Measurements from ENCODE around the gene CGB5. TPM values are rescaled to one million over a fixed set of nuclear protein-coding genes. Genes with fewer than 3 reads are reported as not detected.
"Not testable (repeated sequence)": the region's sequence is repeated elsewhere in the genome, so short reads cannot be mapped to it uniquely, and the experiment has no call there.

CGB5 gene
- total RNA-seq, 1 experiment from 2014 or later = not detected

GRCh38 chr19:49074869-49075268 lies 31.2 kb downstream of the CGB5 start:
- in situ Hi-C loops (cut with HindIII; ENCODE audit: low sequenced_read_pairs) = not testable (repeated sequence)
- DNase-seq (ENCODE audit: low spot score) = peak; percentile 81

GRCh38 chr19:49080392-49080791 lies 36.7 kb downstream of the CGB5 start:
- DNase-seq (ENCODE audit: low spot score) = no peak
- in situ Hi-C loops (cut with HindIII; ENCODE audit: low sequenced_read_pairs) = no loop called here

GRCh38 chr19:49081273-49081672 lies 37.6 kb downstream of the CGB5 start:
- DNase-seq (ENCODE audit: low spot score) = no peak
- in situ Hi-C loops (cut with HindIII; ENCODE audit: low sequenced_read_pairs) = no loop called here

DNA sequence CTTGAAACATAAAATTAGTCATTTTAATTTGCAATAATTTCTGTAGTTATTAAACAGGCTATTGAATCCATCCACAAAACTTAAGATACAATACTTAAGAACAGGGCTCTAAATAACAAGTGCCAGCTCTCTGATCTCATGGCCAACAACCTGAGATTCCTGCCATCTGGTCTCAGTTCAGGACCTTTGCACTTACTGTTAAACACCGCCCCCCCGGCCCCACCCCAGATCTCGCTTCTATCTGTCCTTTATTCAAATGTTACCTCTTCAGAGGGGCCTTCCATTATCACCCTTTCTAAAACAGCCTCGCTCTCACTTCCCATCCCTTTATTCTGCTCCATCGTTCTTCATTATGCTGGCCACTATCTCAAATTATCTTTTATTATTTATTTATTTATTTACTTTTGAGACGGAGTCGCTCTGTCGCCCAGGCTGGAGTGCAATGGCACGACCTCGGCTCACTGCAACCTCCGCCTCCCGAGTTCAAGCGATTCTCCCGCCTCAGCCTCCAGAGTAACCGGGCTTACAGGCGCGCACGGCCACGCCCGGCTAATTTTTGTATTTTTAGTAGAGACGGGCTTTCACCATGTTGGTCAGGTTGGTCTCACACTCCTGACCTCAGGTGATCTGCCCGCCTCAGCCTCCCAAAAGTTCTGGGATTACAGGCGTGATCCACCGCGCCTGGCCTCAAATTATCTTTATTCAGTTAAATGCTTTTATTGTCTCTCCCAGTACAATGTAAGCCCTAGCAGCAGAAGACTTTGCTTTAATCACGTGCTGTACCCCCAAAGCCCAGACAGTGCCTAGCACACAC lies 40.8 kb downstream of the CGB5 start:
- DNase-seq (ENCODE audit: low spot score) = no peak
- in situ Hi-C loops (cut with HindIII; ENCODE audit: low sequenced_read_pairs) = no loop called here

DNA sequence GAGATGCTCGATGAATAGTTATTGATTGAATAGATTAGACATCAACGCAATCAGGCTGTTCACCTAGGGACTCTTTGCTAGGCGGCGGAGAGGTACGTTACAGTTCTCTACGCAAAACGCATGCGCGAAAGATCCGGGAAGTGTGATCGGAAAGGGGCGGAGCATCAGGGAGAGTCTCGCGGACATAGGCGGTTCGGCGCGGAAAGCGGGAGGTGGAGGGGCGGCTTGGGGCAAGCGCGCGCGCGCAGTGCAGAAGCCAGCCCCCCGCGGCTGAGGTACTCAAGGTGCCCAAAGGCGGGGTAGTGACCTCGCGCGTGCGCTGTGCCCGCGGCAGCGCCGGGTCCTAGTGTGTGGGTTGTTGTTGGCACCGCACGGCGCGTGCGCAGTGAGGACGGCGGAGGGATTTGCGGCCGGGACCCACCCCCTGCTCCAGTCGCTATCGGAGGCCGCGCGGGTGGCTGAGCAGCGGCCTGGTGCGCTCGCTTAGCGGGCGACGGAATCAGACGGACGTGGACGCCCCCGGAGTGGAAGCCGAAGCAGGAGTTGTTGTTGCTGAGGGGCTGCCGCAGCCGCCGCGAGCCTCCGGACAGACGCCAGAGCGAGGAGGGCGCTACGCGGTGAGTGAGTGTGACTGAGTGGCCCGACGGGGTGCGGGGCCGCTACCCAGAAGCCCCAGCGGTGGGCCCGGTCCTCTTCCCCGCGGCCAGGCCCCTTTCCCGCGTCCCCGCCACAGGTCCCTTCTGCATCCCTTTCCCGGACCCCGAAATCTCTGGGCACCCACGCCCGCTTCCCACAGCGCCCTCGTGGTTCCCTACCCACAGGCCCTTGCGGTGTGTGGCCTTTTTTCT lies 41.6 kb downstream of the CGB5 start, which contains the start of gene SNRNP70:
TSS of gene SNRNP70 (plus strand) at position 432 of the 848 bp plus-strand sequence. CDS start 964 bp downstream, outside the sequence.
- DNase-seq (ENCODE audit: low spot score) = peak; percentile 98
- in situ Hi-C loops (cut with HindIII; ENCODE audit: low sequenced_read_pairs) = no loop called here

- in situ Hi-C loops (cut with HindIII; ENCODE audit: low sequenced_read_pairs) = no loop called here
- DNase-seq (ENCODE audit: low spot score) = no peak
These were observed 42.2 kb downstream of the CGB5 start for GRCh38 chr19:49085868-49086232.

DNA sequence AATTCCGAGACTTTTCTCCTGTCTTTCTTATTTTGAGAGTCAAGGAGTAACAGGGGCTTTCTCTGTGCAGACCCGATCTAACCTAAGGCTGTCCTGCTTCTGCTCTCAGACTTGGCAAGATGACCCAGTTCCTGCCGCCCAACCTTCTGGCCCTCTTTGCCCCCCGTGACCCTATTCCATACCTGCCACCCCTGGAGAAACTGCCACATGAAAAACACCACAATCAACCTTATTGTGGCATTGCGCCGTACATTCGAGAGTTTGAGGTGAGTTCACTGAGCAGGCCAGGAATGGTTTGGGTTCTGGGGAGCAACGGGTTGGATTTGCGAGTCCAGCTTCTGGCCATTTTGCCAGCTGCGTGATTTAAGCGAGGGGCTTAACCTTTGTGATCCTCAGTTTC lies 42.6 kb downstream of the CGB5 start:
- in situ Hi-C loops (cut with HindIII; ENCODE audit: low sequenced_read_pairs) = no loop called here
- no peak for DNase-seq (ENCODE audit: low spot score)

GRCh38 chr19:49091391-49092038 lies 47.9 kb downstream of the CGB5 start:
- in situ Hi-C loops (cut with HindIII; ENCODE audit: low sequenced_read_pairs) = no loop called here
- no peak for DNase-seq (ENCODE audit: low spot score)

DNA sequence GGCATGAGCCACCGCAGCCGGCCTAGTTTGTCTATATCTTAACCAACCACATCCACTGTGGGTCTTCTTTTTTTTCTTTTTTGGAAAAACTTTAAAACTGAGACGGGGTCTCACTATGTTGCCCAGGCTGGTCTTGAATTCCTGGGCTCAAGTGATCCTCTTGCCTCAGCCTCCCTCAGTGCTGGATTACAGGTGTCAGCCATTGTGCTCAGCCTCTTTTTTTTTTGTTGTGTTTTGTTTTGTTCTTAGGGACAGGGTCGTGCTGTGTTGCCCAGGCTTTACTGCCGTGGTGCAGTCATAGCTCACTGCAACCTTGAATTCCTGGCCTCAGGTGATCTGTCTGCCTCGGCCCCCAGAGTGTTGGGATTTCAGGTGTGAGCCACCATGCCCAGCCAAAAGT lies 49.0 kb downstream of the CGB5 start:
- no peak for DNase-seq (ENCODE audit: low spot score)
- in situ Hi-C loops (cut with HindIII; ENCODE audit: low sequenced_read_pairs) = no loop called here

Other genes starting within 250 kb of the CGB5 start
- gene BCAT2, start 232.8 kb upstream of the CGB5 start, total RNA-seq (2014; rRNA removed; shearing (Covaris generic)) = 43.4 and 44.1 TPM in 2 replicates
- 62.8 and 69.0 TPM in 2 replicates for gene HSD17B14, start 207.4 kb upstream of the CGB5 start, total RNA-seq (2014; rRNA removed; shearing (Covaris generic))
- gene PLEKHA4, start 175.2 kb upstream of the CGB5 start, total RNA-seq (2014; rRNA removed; shearing (Covaris generic)) = 12.4 and 20.4 TPM in 2 replicates
- 44.0 and 58.7 TPM in 2 replicates for gene PPP1R15A, start 171.4 kb upstream of the CGB5 start, total RNA-seq (2014; rRNA removed; shearing (Covaris generic))
- not detected in 2 replicates for gene TULP2, start 145.1 kb upstream of the CGB5 start, total RNA-seq (2014; rRNA removed; shearing (Covaris generic))
- gene NUCB1, start 143.5 kb upstream of the CGB5 start, total RNA-seq (2014; rRNA removed; shearing (Covaris generic)) = 201 and 252 TPM in 2 replicates
- 3.0 and 4.2 TPM in 2 replicates for gene DHDH, start 110.1 kb upstream of the CGB5 start, total RNA-seq (2014; rRNA removed; shearing (Covaris generic))
- 160 and 177 TPM in 2 replicates for gene BAX, start 89.0 kb upstream of the CGB5 start, total RNA-seq (2014; rRNA removed; shearing (Covaris generic))
- gene FTL, start 78.5 kb upstream of the CGB5 start, total RNA-seq (2014; rRNA removed; shearing (Covaris generic)) = 4,146 and 4,408 TPM in 2 replicates
- gene GYS1, start 50.5 kb upstream of the CGB5 start, total RNA-seq (2014; rRNA removed; shearing (Covaris generic)) = 41.3 and 43.2 TPM in 2 replicates
- gene RUVBL2, start 50.0 kb upstream of the CGB5 start, total RNA-seq (2014; rRNA removed; shearing (Covaris generic)) = 426 and 535 TPM in 2 replicates
- not detected in 2 replicates for gene LHB, start 26.8 kb upstream of the CGB5 start, total RNA-seq (2014; rRNA removed; shearing (Covaris generic))
- gene CGB3, start 19.5 kb upstream of the CGB5 start, total RNA-seq (2014; rRNA removed; shearing (Covaris generic)) = not detected in 2 replicates
- not detected in 2 replicates for gene CGB2, start 12.0 kb upstream of the CGB5 start, total RNA-seq (2014; rRNA removed; shearing (Covaris generic))
- gene CGB1, start 7.0 kb upstream of the CGB5 start, total RNA-seq (2014; rRNA removed; shearing (Covaris generic)) = not detected in 2 replicates
- not detected in 2 replicates for gene CGB8, start 5.3 kb downstream of the CGB5 start, total RNA-seq (2014; rRNA removed; shearing (Covaris generic))
- 4.8 and 7.2 TPM in 2 replicates for gene CGB7, start 13.9 kb downstream of the CGB5 start, total RNA-seq (2014; rRNA removed; shearing (Covaris generic))
- 11.5 and 18.3 TPM in 2 replicates for gene NTF4, start 21.0 kb downstream of the CGB5 start, total RNA-seq (2014; rRNA removed; shearing (Covaris generic))
- gene KCNA7, start 28.9 kb downstream of the CGB5 start, total RNA-seq (2014; rRNA removed; shearing (Covaris generic)) = 0.06 TPM in 1 of 2 replicates, not detected in the other
- gene SNRNP70, start 41.6 kb downstream of the CGB5 start, total RNA-seq (2014; rRNA removed; shearing (Covaris generic)) = 326 and 361 TPM in 2 replicates
- 19.1 and 32.2 TPM in 2 replicates for gene LIN7B, start 70.5 kb downstream of the CGB5 start, total RNA-seq (2014; rRNA removed; shearing (Covaris generic))
- 0.74 TPM in 1 of 2 replicates, not detected in the other for gene C19orf73, start 75.3 kb downstream of the CGB5 start, total RNA-seq (2014; rRNA removed; shearing (Covaris generic))
- 101 and 111 TPM in 2 replicates for gene PPFIA3, start 75.7 kb downstream of the CGB5 start, total RNA-seq (2014; rRNA removed; shearing (Covaris generic))
- 4.6 and 7.2 TPM in 2 replicates for gene HRC, start 111.5 kb downstream of the CGB5 start, total RNA-seq (2014; rRNA removed; shearing (Covaris generic))
- gene TRPM4, start 113.9 kb downstream of the CGB5 start, total RNA-seq (2014; rRNA removed; shearing (Covaris generic)) = 17.5 and 18.6 TPM in 2 replicates